PC-3 (cell line): ENCODE results near the gene E2F1. TPM values are rescaled to one million over a fixed set of nuclear protein-coding genes. Genes with fewer than 3 reads are reported as not detected.

ENCODE experiments used
- ATAC-seq: fragments of 200-7000 bp; cut with Tn5 transposase; 2 replicates; pipeline ENCODE4 v1.9.1; 2020; ENCODE audit warnings: mild to moderate bottlenecking, moderate library complexity
- BruUV-seq: library from RNA; stranded (reverse); fragments of 400-500 nt; replicated peaks from 2 replicates; lab custom pipeline; 2021; lab: Mats Ljungman, UMichigan
- CTCF ChIA-PET: fragments of 300-600 bp; sonication (Branson Sonifier 250); formaldehyde crosslinking; loops from one replicate; lab custom pipeline; 2022; ENCODE audit warnings: antibody characterized with exemption; lab: Charles Lee
- POLR2A ChIA-PET: fragments of 300-600 bp; sonication (Branson Sonifier 250); formaldehyde crosslinking; loops from one replicate; lab custom pipeline; 2022; ENCODE audit warnings: antibody characterized with exemption; ENCODE audit not compliant: unreplicated experiment; lab: Charles Lee
- DNase-seq: peaks from one replicate; pipeline ENCODE4 v3.0.0-alpha.2; 2015
- H2AFZ ChIP-seq: fragments of 300-600 bp; sonication (generic); 2 replicates; pipeline ENCODE4 v1.6.0; 2016; ENCODE audit warnings: antibody characterized with exemption, low read length
- H3F3A ChIP-seq: fragments of 300-600 bp; sonication (generic); one replicate; pipeline ENCODE4 v1.6.0; 2017; ENCODE audit warnings: antibody characterized with exemption, low read length, control low read depth, mild to moderate bottlenecking; ENCODE audit not compliant: unreplicated experiment
- H3K27ac ChIP-seq: fragments of 300-600 bp; sonication (generic); 2 replicates; pipeline ENCODE4 v1.5.1; 2016; ENCODE audit warnings: mild to moderate bottlenecking, low read length
- H3K27me3 ChIP-seq: fragments of 300-600 bp; sonication (generic); 2 replicates; pipeline ENCODE4 v1.6.1; 2016; ENCODE audit warnings: low read length, mixed read lengths
- H3K36me3 ChIP-seq: fragments of 300-600 bp; sonication (generic); 2 replicates; pipeline ENCODE4 v1.6.1; 2016; ENCODE audit warnings: low read depth, mixed run types, low read length, mixed read lengths
- H3K4me1 ChIP-seq: fragments of 300-600 bp; sonication (generic); 2 replicates; pipeline ENCODE4 v1.5.1; 2016; ENCODE audit warnings: low read length; ENCODE audit not compliant: insufficient read depth
- H3K4me2 ChIP-seq: fragments of 300-600 bp; sonication (generic); 2 replicates; pipeline ENCODE4 v1.6.0; 2016; ENCODE audit warnings: low read length
- H3K4me3 ChIP-seq: fragments of 300-600 bp; sonication (generic); 2 replicates; pipeline ENCODE4 v1.5.1; 2016; ENCODE audit warnings: mild to moderate bottlenecking, low read length, mixed read lengths
- H3K79me2 ChIP-seq: fragments of 300-600 bp; sonication (generic); 2 replicates; pipeline ENCODE4 v1.6.1; 2017; ENCODE audit warnings: low read length, mixed read lengths
- H3K9ac ChIP-seq: fragments of 300-600 bp; sonication (generic); 2 replicates; pipeline ENCODE4 v1.6.0; 2016; ENCODE audit warnings: mild to moderate bottlenecking, low read length
- H3K9me2 ChIP-seq: fragments of 300-600 bp; sonication (generic); replicated peaks from 2 replicates; pipeline ENCODE4 v1.6.1; 2016; ENCODE audit warnings: mixed run types, low read length, mixed read lengths
- H3K9me3 ChIP-seq: fragments of 300-600 bp; sonication (generic); 2 replicates; pipeline ENCODE4 v1.6.1; 2016; ENCODE audit warnings: low read length, mixed read lengths
- H4K20me1 ChIP-seq: fragments of 300-600 bp; sonication (generic); 2 replicates; pipeline ENCODE4 v1.6.1; 2016; ENCODE audit warnings: low read length, mixed read lengths
- CTCF ChIP-seq: fragments of 300-600 bp; sonication (generic); conservative IDR thresholded peaks from 2 replicates; pipeline ENCODE4 v1.5.1; 2017; ENCODE audit warnings: antibody characterized with exemption, low read depth, mild to moderate bottlenecking, low read length
- EZH2 ChIP-seq: fragments of 300-600 bp; sonication (generic); IDR thresholded peaks from one replicate; pipeline ENCODE4 v1.6.1; 2017; ENCODE audit warnings: antibody characterized with exemption, mild to moderate bottlenecking, low read length; ENCODE audit not compliant: unreplicated experiment
- EZH2phosphoT487 ChIP-seq: fragments of 300-600 bp; sonication (generic); IDR thresholded peaks from 2 replicates; pipeline ENCODE4 v1.6.1; 2018; ENCODE audit warnings: mild to moderate bottlenecking, antibody characterized with exemption, low read length, borderline replicate concordance
- intact Hi-C: fragments of 100-400 bp; cut with micrococcal nuclease; formaldehyde crosslinking; loops from 2 replicates; pipeline ENCODE4 v1.9.0; 2023
- total RNA-seq: library from RNA; depleted of rRNA; stranded (reverse); fragments of >200 nt; gene quantifications from 2 replicates; pipeline ENCODE4 v1.2.3, GENCODE V29; 2014

The E2F1 gene
- total RNA-seq, 1 experiment from 2014 or later, result 63.7 TPM

GRCh38 chr20:33732166-33732970, 46.2 kb upstream of the E2F1 start:
- no peaks in the 10 kb centered on the region for H3F3A ChIP-seq
- peak overlapping the region; percentile 91 for H3K4me2 ChIP-seq
- peak; percentile 64 for ATAC-seq
- peak; percentile 67 for DNase-seq
- peaks cover 10% of the 10 kb centered on the region for H3K36me3 ChIP-seq
- H3K9ac ChIP-seq, result peak overlapping the region; percentile 75
- POLR2A ChIA-PET, result no interaction called here
- H3K27me3 ChIP-seq, result no peaks in the 10 kb centered on the region
- H3K4me3 ChIP-seq, result peak overlapping the region; percentile 73
- H3K79me2 ChIP-seq, result 0 out of 2 replicates have a peak, but pooled peaks cover 3% of the 10 kb centered on the region
- peak overlapping the region; percentile 75 for H2AFZ ChIP-seq
- TF ChIP-seq EZH2phosphoT487 (no peak), EZH2 (no peak), CTCF (peak; percentile 24; the same call in 1 of the 2 replicates)
- CTCF ChIA-PET, result interaction anchor here (0.5 to 1.3 kb wide), 2 partner anchors 57 to 345 kb away, joined by 3 to 4 read pairs; no protein-coding TSS in a partner anchor
- H3K4me1 ChIP-seq, result peaks cover 17% of the 10 kb centered on the region
- no peaks in the 10 kb centered on the region for H4K20me1 ChIP-seq
- BruUV-seq, result TSS peak; percentile 52
- H3K9me3 ChIP-seq, result peaks cover 13% of the 10 kb centered on the region
- intact Hi-C loops, result loop anchor here (1.0 to 5.0 kb wide), 5 partner anchors 55 to 380 kb away; partner anchors contain the start of genes CHMP4B, EIF2S2 and NECAB3
- no peaks in the 10 kb centered on the region for H3K9me2 ChIP-seq
- peak overlapping the region; percentile 53 for H3K27ac ChIP-seq

DNA sequence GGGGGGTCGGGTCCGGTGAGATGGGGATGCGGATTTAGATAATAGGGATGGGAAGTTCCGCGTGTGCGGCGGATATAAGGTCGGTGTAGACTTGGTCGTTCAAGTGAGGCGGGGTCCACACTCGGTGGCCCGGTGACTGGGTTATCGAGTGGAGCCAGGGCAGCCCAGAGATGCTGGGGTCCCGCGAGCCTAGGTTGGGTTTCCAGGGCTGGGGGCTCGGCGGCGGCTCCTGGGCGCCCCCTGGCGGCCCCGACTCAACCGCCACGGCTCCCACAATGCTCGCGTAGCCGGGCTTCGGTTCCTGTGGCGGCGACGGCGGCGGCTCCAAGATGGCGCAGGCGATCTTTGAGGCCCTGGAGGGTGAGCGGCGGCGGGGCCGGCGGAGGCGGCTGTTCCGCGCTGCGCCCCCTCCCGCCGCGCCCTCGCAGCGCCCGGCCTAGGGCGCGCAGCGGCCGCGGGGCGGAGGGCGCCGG, 45.5 kb upstream of the E2F1 start, which contains the start of gene ZNF341:
Gene ZNF341, plus strand, starts transcription at position 304 of the 473 bp plus-strand sequence. Its CDS starts 26 bp downstream, at position 330.
- Histone ChIP-seq H3K27ac (peak within 1 kb of the TSS; percentile 53), H3F3A (no peaks in the 10 kb centered on the region), H3K79me2 (0 out of 2 replicates have a peak, but pooled peaks cover 3% of the 10 kb centered on the region), H3K27me3 (no peaks in the 10 kb centered on the region), H3K36me3 (peaks cover 7% of the 10 kb centered on the region), H3K9ac (peak within 1 kb of the TSS; percentile 75), H4K20me1 (no peaks in the 10 kb centered on the region), H3K4me1 (peaks cover 17% of the 10 kb centered on the region), H3K9me3 (peaks cover 9% of the 10 kb centered on the region), H3K4me2 (peak within 1 kb of the TSS; percentile 91), H3K9me2 (no peaks in the 10 kb centered on the region), H2AFZ (peak within 1 kb of the TSS; percentile 75), H3K4me3 (peak within 1 kb of the TSS; percentile 73)
- TF ChIP-seq EZH2phosphoT487, result no peak
- TF ChIP-seq CTCF, result peak; percentile 79
- no peak for TF ChIP-seq EZH2
- ChIA-PET CTCF (interaction anchor here (1.3 kb wide), 1 partner anchor 58 kb away, joined by 4 read pairs; no protein-coding TSS in a partner anchor), POLR2A (no interaction called here)
- BruUV-seq, result no TSS peak
- DNase-seq (peak; percentile 84), ATAC-seq (peak; percentile 77)
- intact Hi-C loops, result loop anchor here (1.0 to 5.0 kb wide), 5 partner anchors 56 to 381 kb away; partner anchors contain the start of genes CHMP4B, EIF2S2 and NECAB3
